Thyroid gland (tissue), 4 donors: ENCODE results near the gene PAPPA2. TPM values are rescaled to one million over a fixed set of nuclear protein-coding genes. Genes with fewer than 3 reads are reported as not detected.
"Not testable (repeated sequence)": the region's sequence is repeated elsewhere in the genome, so short reads cannot be mapped to it uniquely, and the experiment has no call there.

Experiments used
- DNase-seq, 2 donors: peaks; one replicate each; pipeline ENCODE4 v3.0.0-alpha.2; 2019
- H3K27ac ChIP-seq, 3 donors: fragments of 200-600 bp; sonication (generic); 1 replicate in 2 of 3; 2 replicates in 1 of 3; pipeline ENCODE4 v1.5.1; 2016 to 2019; ENCODE audit warnings: mild to moderate bottlenecking in 1 of 3, moderate library complexity in 1 of 3
- H3K27me3 ChIP-seq: fragments of 200-600 bp; sonication (generic); one replicate; pipeline ENCODE4 v1.5.1; 2019
- H3K36me3 ChIP-seq, 2 donors: fragments of 200-600 bp; sonication (generic); one replicate each; pipeline ENCODE4 v1.5.1; 2016 to 2019
- H3K4me1 ChIP-seq, 2 donors: fragments of 200-600 bp; sonication (generic); one replicate each; pipeline ENCODE4 v1.5.1; 2017 to 2019
- H3K4me3 ChIP-seq, 3 donors: fragments of 200-600 bp; sonication (generic); replicated peaks in 1 of 3; 1 replicate in 2 of 3; 2 replicates in 1 of 3; pipeline ENCODE4 v1.5.1; 2016; ENCODE audit warnings: mild to moderate bottlenecking in 1 of 3
- H3K9me3 ChIP-seq: fragments of 200-600 bp; sonication (generic); one replicate; pipeline ENCODE4 v1.5.1; 2017
- CTCF ChIP-seq, 6 experiments: fragments of 200-600 bp in 3 of 6; fragments of 450-650 bp in 3 of 6; sonication (generic) in 3 of 6; IDR thresholded peaks; one replicate each; pipeline ENCODE4 v1.5.1; 2016 to 2019; ENCODE audit warnings: antibody characterized with exemption in 6 of 6, mild to moderate bottlenecking in 2 of 6, inconsistent platforms in 1 of 6, moderate library complexity in 1 of 6
- POLR2A ChIP-seq, 2 donors: fragments of 450-650 bp; IDR thresholded peaks; one replicate each; pipeline ENCODE4 v1.6.1; 2017; ENCODE audit warnings: antibody characterized with exemption in 2 of 2, mild to moderate bottlenecking in 2 of 2, moderate library complexity in 1 of 2
- WGBS, 2 donors: methylation state at CpG; one replicate each; pipeline ENCODE4 v1.1.5; 2017; 5-methylcytosine and 5-hydroxymethylcytosine counted together
- intact Hi-C: fragments of 100-400 bp; cut with DNase I; formaldehyde crosslinking; loops from one replicate; pipeline ENCODE4 v1.15.1; 2023
- total RNA-seq, 4 donors: library from RNA; depleted of rRNA; stranded (reverse); fragments of >200 nt; gene quantifications; one replicate each; pipeline ENCODE4 v1.2.3, GENCODE V29; 2016

PAPPA2 gene
- total RNA-seq, 4 donors from 2014 or later = 1.1 to 2.7 (median 1.6) TPM

GRCh38 chr1:176558561-176558960 is 95.6 kb downstream of the PAPPA2 start:
- H3K4me1 ChIP-seq = no peaks in the 10 kb centered on the region
- TF ChIP-seq CTCF (IDR thresholded peaks at IDR 0.05) (no peak), POLR2A (IDR thresholded peaks at IDR 0.05) (no peak)
- DNase-seq = no peak
- H3K27me3 ChIP-seq = no peaks in the 10 kb centered on the region
- WGBS, 2 donors = 36 to 41% methylated on average over 2 of the region's 2 CpGs
- no peak overlapping the region for H3K4me3 ChIP-seq
- intact Hi-C loops = loop anchor here (5.0 kb wide), 1 partner anchor 284 kb away; no protein-coding TSS in a partner anchor
- H3K27ac ChIP-seq = no peak overlapping the region
- H3K36me3 ChIP-seq = no peaks in the 10 kb centered on the region
- H3K9me3 ChIP-seq = no peaks in the 10 kb centered on the region

GRCh38 chr1:176559474-176559873 is 96.5 kb downstream of the PAPPA2 start:
- Histone ChIP-seq H3K4me1 (no peaks in the 10 kb centered on the region), H3K27ac (no peak overlapping the region), H3K9me3 (no peaks in the 10 kb centered on the region), H3K36me3 (no peaks in the 10 kb centered on the region), H3K4me3 (no peak overlapping the region), H3K27me3 (no peaks in the 10 kb centered on the region)
- DNase-seq = no peak
- WGBS, 2 donors = 24 to 31% methylated on average over 4 of the region's 4 CpGs
- intact Hi-C loops = loop anchor here (5.0 kb wide), 1 partner anchor 283 kb away; no protein-coding TSS in a partner anchor
- TF ChIP-seq POLR2A (IDR thresholded peaks at IDR 0.05) (no peak), CTCF (IDR thresholded peaks at IDR 0.05) (no peak)

DNA sequence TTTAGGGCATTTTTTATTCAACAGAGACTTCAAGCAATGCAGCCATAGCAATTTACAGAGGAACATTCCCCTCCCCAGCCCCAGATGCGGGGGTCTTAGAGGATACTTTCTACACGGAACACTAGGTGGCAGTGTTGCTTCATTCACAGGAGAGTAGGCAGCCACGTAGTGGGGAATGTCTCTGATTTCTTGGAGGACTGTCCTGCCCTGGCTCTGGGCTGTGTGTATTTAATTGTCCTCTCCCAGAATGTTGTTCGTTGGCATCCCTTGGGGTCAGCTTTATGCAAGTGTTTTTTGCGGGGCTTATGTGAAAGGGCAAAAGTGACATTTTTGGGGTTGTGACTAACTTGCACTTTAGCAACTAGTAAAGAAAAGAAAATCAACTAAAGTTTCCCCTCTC is 96.9 kb downstream of the PAPPA2 start:
- no peak for TF ChIP-seq POLR2A (IDR thresholded peaks at IDR 0.05)
- peak; percentile 50 to 87 (median 73) for TF ChIP-seq CTCF (IDR thresholded peaks at IDR 0.05)
- no peaks in the 10 kb centered on the region for H3K4me1 ChIP-seq
- no peaks in the 10 kb centered on the region for H3K9me3 ChIP-seq
- no peak overlapping the region for H3K4me3 ChIP-seq
- 1 to 4% methylated on average over 5 of the region's 5 CpGs for WGBS, 2 donors
- intact Hi-C loops = loop anchor here (5.0 kb wide), 2 partner anchors 132 to 282 kb away; no protein-coding TSS in a partner anchor
- no peaks in the 10 kb centered on the region for H3K36me3 ChIP-seq
- H3K27me3 ChIP-seq = no peaks in the 10 kb centered on the region
- DNase-seq = peak; percentile 44 to 51
- no peak overlapping the region for H3K27ac ChIP-seq

DNA sequence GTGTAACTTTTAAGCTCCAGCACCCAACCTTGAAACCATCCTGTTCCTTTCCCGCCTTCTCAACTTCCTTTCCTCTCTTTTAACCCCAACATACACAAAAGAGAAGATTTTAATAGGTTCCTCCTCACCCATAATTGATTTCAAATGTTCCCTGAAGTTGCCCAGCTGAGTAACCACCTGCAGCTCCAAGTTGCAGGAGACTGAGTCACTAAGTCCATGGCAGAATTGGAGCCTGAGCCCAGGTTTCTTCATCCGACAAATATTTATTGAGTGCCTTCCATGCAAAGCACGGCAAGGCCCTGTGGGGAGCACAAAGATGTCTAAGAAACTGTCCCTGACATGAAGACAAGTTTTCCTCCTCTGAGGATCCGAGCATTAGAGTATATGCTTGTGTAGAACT is 97.7 kb downstream of the PAPPA2 start:
- 87 to 88% methylated on average over 4 of the region's 4 CpGs for WGBS, 2 donors
- intact Hi-C loops = loop anchor here (5.0 kb wide), 1 partner anchor 132 kb away; no protein-coding TSS in a partner anchor
- no peak for DNase-seq
- no peaks in the 10 kb centered on the region for H3K4me1 ChIP-seq
- H3K27me3 ChIP-seq = no peaks in the 10 kb centered on the region
- no peaks in the 10 kb centered on the region for H3K9me3 ChIP-seq
- H3K4me3 ChIP-seq = no peak overlapping the region
- TF ChIP-seq POLR2A (IDR thresholded peaks at IDR 0.05) = no peak
- no peaks in the 10 kb centered on the region for H3K36me3 ChIP-seq
- no peak overlapping the region for H3K27ac ChIP-seq

DNA sequence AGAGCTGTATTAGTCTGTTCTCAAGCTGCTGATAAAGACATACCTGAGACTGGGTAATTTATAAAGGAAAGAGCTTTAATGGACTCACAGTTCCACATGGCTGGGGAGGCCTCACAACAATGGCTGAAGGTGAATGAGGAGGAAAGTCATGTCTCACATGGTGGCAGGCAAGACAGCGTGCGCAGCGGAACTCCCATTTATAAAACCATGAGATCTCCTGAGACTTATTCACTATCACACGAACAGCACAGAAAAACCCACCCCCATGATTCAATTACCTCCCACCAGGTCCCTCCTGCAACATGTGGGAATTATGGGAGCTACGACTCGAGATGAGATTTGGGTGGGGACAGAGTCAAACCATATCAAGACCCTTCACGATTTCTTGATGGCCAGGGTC is 98.8 kb downstream of the PAPPA2 start:
- not testable (repeated sequence) for H3K4me3 ChIP-seq, H3K27me3 ChIP-seq, H3K36me3 ChIP-seq, H3K27ac ChIP-seq, H3K9me3 ChIP-seq, DNase-seq, H3K4me1 ChIP-seq
- WGBS, 2 donors = 94 to 95% methylated on average over 7 of the region's 7 CpGs
- intact Hi-C loops = loop anchor here (5.0 kb wide), 1 partner anchor 131 kb away; no protein-coding TSS in a partner anchor

DNA sequence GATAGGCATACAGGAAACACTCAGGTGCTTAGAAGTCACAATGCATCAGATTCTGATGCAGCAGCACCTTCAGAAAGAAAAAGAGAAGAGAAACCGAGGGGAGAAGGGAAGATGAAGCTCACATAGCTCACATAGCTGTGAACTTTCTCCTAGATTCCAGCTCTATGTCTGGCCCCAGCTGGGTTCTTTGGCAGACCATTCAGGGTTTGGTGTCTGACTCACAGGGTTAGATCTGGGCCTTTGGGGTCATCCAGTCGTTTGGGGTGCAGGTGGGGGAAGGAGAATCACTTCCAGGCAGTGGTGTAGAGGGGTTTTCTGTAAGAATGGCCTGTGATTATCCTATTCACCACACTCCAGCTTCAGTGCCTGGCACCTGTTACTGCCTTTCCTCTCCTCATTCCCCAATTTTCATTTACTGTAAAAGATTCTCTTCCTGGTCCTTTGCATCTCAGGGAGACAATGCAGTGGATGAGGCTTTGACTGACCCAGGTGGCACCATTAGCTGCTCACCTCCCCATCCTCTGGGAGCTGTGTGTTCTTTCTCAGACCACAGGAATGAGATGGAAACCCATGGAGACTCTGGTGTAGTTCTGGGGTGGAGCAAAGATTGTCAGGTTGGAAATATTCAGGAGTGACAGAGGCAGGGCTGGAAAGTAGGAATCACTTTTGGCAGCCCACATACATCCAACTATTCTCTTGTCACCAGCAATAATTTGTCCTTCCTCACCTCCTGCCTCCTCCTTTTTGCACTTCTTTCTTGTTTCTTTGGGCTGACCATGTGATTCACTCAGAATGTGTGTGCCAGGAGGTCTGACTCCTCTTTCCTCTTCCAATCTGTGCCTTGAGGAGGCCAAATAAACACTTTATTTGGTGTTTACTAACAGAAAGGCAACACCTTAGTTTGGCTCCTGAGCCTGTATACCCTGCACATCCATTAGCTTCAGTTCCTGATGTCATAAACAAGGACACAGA is 103.3 kb downstream of the PAPPA2 start:
- DNase-seq = no peak
- Histone ChIP-seq H3K36me3 (no peaks in the 10 kb centered on the region), H3K9me3 (no peaks in the 10 kb centered on the region), H3K27me3 (no peaks in the 10 kb centered on the region), H3K4me3 (no peak overlapping the region), H3K4me1 (no peaks in the 10 kb centered on the region), H3K27ac (no peak overlapping the region)
- intact Hi-C loops = no loop called here
- no peak for TF ChIP-seq POLR2A (IDR thresholded peaks at IDR 0.05)
- no peak for TF ChIP-seq CTCF (IDR thresholded peaks at IDR 0.05)
- WGBS, 2 donors = 25 to 36% methylated on average over 2 of the region's 2 CpGs
